Keratinocyte (primary cell): ENCODE results near the gene PCGF2. TPM values are rescaled to one million over a fixed set of nuclear protein-coding genes. Genes with fewer than 3 reads are reported as not detected.

ENCODE experiments used
- DNase-seq: peaks from one replicate; pipeline ENCODE4 v3.0.0-alpha.2; 2011; ENCODE audit warnings: low read depth, missing footprints, low spot score
- FAIRE-seq: peaks from 2 replicates; lab custom pipeline; 2011; peaks lifted over from hg19 to GRCh38; lab: Jason Lieb, UNC
- H2AFZ ChIP-seq: 2 replicates; pipeline ENCODE4 v1.6.0; 2012; ENCODE audit warnings: low read length, control low read depth, inconsistent platforms; ENCODE audit not compliant: control insufficient read depth
- H3K27ac ChIP-seq: 2 replicates; pipeline ENCODE4 v1.5.1; 2011; ENCODE audit warnings: low read length; ENCODE audit not compliant: control insufficient read depth, insufficient read depth
- H3K27me3 ChIP-seq: 3 replicates; pipeline ENCODE4 v1.6.0; 2011; ENCODE audit warnings: low read length; ENCODE audit not compliant: control insufficient read depth, insufficient read depth; ENCODE audit errors: extremely low read depth
- H3K36me3 ChIP-seq, 2 experiments: 2 replicates in 1 of 2; 3 replicates in 1 of 2; pipeline ENCODE4 v1.5.1; 2011; ENCODE audit warnings: low read length in 2 of 2, mild to moderate bottlenecking in 1 of 2; ENCODE audit not compliant: control insufficient read depth in 2 of 2, insufficient read depth in 2 of 2; ENCODE audit errors: extremely low read depth in 1 of 2
- H3K4me1 ChIP-seq: 3 replicates; pipeline ENCODE4 v1.5.1; 2011; ENCODE audit warnings: low read length; ENCODE audit not compliant: control insufficient read depth, insufficient read depth; ENCODE audit errors: extremely low read depth
- H3K4me2 ChIP-seq: 3 replicates; pipeline ENCODE4 v1.6.0; 2011; ENCODE audit warnings: low read depth, low read length; ENCODE audit not compliant: control insufficient read depth, insufficient read depth; ENCODE audit errors: extremely low read depth
- H3K4me3 ChIP-seq, 3 experiments: fragments of 200-600 bp in 1 of 3; sonication (generic) in 1 of 3; 2 replicates in 2 of 3; 3 replicates in 1 of 3; pipeline ENCODE4 v1.5.1; 2011 to 2016; ENCODE audit warnings: low read length in 3 of 3, mild to moderate bottlenecking in 3 of 3, control low read depth in 2 of 3, inconsistent platforms in 1 of 3, low read depth in 1 of 3, mixed read lengths in 1 of 3, mixed run types in 1 of 3, moderate library complexity in 1 of 3; ENCODE audit not compliant: control insufficient read depth in 2 of 3, insufficient read depth in 2 of 3; ENCODE audit errors: extremely low read depth in 1 of 3
- H3K79me2 ChIP-seq: 2 replicates; pipeline ENCODE4 v1.6.0; 2012; ENCODE audit warnings: low read length; ENCODE audit not compliant: control insufficient read depth, insufficient read depth
- H3K9ac ChIP-seq: 3 replicates; pipeline ENCODE4 v1.6.0; 2011; ENCODE audit warnings: low read length; ENCODE audit not compliant: control insufficient read depth, insufficient read depth; ENCODE audit errors: extremely low read depth
- H3K9me1 ChIP-seq: 3 replicates; pipeline ENCODE4 v1.6.0; 2011; ENCODE audit warnings: low read length; ENCODE audit not compliant: control insufficient read depth, insufficient read depth; ENCODE audit errors: extremely low read depth
- H3K9me3 ChIP-seq: 2 replicates; pipeline ENCODE4 v1.5.1; 2012; ENCODE audit warnings: low read depth, low read length; ENCODE audit not compliant: control insufficient read depth
- H4K20me1 ChIP-seq: 3 replicates; pipeline ENCODE4 v1.6.0; 2011; ENCODE audit warnings: low read length; ENCODE audit not compliant: control insufficient read depth, insufficient read depth; ENCODE audit errors: extremely low read depth
- CTCF ChIP-seq, 3 experiments: IDR thresholded peaks in 1 of 3; conservative IDR thresholded peaks in 1 of 3; optimal IDR thresholded peaks in 1 of 3; 2 replicates in 2 of 3; 3 replicates in 1 of 3; pipeline versions ENCODE3 to v1.5.1; 2011; ENCODE audit warnings: low read length in 3 of 3, mild to moderate bottlenecking in 3 of 3, moderate library complexity in 2 of 3, control low read depth in 1 of 3, inconsistent platforms in 1 of 3; ENCODE audit not compliant: insufficient read depth in 2 of 3; ENCODE audit errors: extremely low read depth in 1 of 3
- EZH2 ChIP-seq: IDR thresholded peaks from one replicate; pipeline ENCODE4 v1.6.1; 2012; ENCODE audit warnings: inconsistent platforms, mild to moderate bottlenecking, low read length, moderate library complexity
- dilution Hi-C: fragments of 300-500 bp; cut with MboI; formaldehyde crosslinking; loops from one replicate; pipeline ENCODE4 v1.7.0; 2020; ENCODE audit warnings: low sequenced_read_pairs; ENCODE audit not compliant: extremely low pct_ligation_motif_present
- polyA plus RNA-seq, 5 experiments: library from polyadenylated mRNA; depleted of rRNA in 3 of 5; stranded (reverse) in 3 of 5; stranded (forward) in 1 of 5; unstranded in 1 of 5; fragments of >200 nt; gene quantifications; 1 replicate in 1 of 5; 2 replicates in 3 of 5; 3 replicates in 1 of 5; pipeline versions ENCODE4 v1.2.1 to v1.2.3, GENCODE V29; 2011 to 2012; ENCODE audit warnings: missing spikeins in 2 of 5, low read depth in 1 of 5, low replicate concordance in 1 of 5

The PCGF2 gene
- polyA plus RNA-seq, 1 donor (not counting 4 experiments of a cell fraction or from before 2014, with no cell fraction given): 4.1 TPM

- Histone ChIP-seq H3K9ac (no peak overlapping the region), H3K9me3 (no peaks in the 10 kb centered on the region), H4K20me1 (no peaks in the 10 kb centered on the region), H3K27me3 (no peaks in the 10 kb centered on the region), H3K4me2 (no peak overlapping the region), H3K4me1 (no peaks in the 10 kb centered on the region), H3K79me2 (no peaks in the 10 kb centered on the region), H2AFZ (no peak overlapping the region), H3K9me1 (no peaks in the 10 kb centered on the region), H3K27ac (no peak overlapping the region), H3K36me3 (peaks cover under 1 to 8% of the 10 kb centered on the region in 2 experiments), H3K4me3 (no peak overlapping the region)
- FAIRE-seq (no peak), DNase-seq (no peak)
- dilution Hi-C loops: no loop called here
- TF ChIP-seq CTCF (optimal IDR thresholded peaks at IDR 0.05 in 1 of 3, IDR thresholded peaks at IDR 0.05 in 1 of 3, conservative IDR thresholded peaks at IDR 0.05 in 1 of 3; ENCODE audit: extremely low read depth in 1 of 3, insufficient read depth in 2 of 3, low read length in 3 of 3): no peak
- no peak for TF ChIP-seq EZH2
Measured at GRCh38 chr17:38724337-38724988, 23.7 kb downstream of the PCGF2 start.

- no peaks in the 10 kb centered on the region for H3K9me3 ChIP-seq
- H3K4me2 ChIP-seq: no peak overlapping the region
- H3K9me1 ChIP-seq: no peaks in the 10 kb centered on the region
- H3K79me2 ChIP-seq: no peaks in the 10 kb centered on the region
- H2AFZ ChIP-seq: no peak overlapping the region
- H3K9ac ChIP-seq: no peak overlapping the region
- H3K4me1 ChIP-seq: peaks cover 4% of the 10 kb centered on the region
- no peaks in the 10 kb centered on the region for H3K27me3 ChIP-seq
- no peak for TF ChIP-seq CTCF (optimal IDR thresholded peaks at IDR 0.05 in 1 of 3, IDR thresholded peaks at IDR 0.05 in 1 of 3, conservative IDR thresholded peaks at IDR 0.05 in 1 of 3; ENCODE audit: extremely low read depth in 1 of 3, insufficient read depth in 2 of 3, low read length in 3 of 3)
- no peaks in the 10 kb centered on the region for H4K20me1 ChIP-seq
- FAIRE-seq (no peak), DNase-seq (no peak)
- dilution Hi-C loops: no loop called here
- H3K36me3 ChIP-seq: peaks cover 4 to 15% of the 10 kb centered on the region in 2 experiments
- H3K4me3 ChIP-seq: no peak overlapping the region
- no peak overlapping the region for H3K27ac ChIP-seq
Measured at GRCh38 chr17:38721802-38722201, 26.3 kb downstream of the PCGF2 start.
